ENCODE measurements around the gene PCID2.
A peak's percentile ranks its signal among the peaks of the same experiment; 100 is the strongest.

Gene PCID2

GRCh38 chr13:113187883-113188665 lies 20.4 kb downstream of the PCID2 start:
- peak; percentile 44 for FAIRE-seq
- DNase-seq (ENCODE audit: low spot score), result no peak

DNA sequence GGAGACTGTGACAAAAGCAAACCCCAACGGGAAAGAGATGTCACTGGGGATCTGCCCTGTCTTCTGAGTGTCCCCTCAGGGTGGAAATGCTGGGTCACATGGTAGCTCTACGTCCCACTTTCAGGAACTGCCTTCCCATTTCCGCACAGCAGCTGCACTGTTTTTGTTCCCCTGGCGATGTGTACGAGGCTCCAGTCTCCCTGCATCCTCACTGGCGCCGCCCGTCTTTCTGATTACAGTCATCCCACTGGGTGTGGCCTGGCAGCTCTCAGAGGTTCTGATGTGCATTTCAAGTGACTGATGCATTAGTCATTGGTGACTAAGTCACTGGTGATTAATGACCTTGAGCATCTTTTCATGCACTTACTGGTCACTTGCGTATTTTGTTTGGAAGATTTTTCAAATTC lies 21.2 kb downstream of the PCID2 start:
- peak; percentile 94 for FAIRE-seq
- DNase-seq (ENCODE audit: low spot score), result peak; percentile 99

DNA sequence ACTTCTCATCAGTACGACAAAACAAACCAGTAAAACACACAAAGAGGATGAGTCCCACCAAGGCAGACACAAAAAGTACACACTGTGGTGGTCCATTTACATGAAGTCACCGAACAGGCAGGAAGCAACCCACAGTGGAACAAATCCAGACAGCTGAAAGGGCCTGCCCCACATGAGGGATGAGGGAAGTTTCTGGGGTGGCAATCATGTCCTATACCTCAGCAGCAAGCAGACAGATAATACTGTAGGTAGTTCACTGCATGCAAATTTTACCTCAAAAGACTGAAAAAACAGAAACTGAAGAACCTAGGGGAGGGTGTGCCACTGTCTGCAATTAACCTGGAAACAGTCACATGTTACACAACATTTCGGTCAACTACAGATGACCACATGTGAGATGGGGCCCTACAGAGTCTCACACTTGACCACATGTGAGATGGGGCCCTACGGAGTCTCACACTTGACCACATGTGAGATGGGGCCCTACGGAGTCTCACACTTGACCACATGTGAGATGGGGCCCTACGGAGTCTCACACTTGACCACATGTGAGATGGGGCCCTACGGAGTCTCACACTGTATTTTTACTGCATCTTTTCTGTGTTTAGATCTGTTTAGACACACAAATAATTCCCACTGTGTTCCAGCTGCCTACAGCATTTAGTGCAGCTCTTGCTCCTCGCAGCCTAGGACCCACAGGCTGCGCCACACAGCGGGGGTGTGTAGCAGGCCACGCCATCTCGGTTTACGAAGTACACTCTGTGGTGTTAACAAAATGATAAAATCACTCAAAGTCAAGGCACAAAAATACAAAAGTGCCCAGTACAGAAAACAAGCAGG lies 22.2 kb downstream of the PCID2 start:
- DNase-seq (ENCODE audit: low spot score) (no peak), FAIRE-seq (peak; percentile 20)

DNA sequence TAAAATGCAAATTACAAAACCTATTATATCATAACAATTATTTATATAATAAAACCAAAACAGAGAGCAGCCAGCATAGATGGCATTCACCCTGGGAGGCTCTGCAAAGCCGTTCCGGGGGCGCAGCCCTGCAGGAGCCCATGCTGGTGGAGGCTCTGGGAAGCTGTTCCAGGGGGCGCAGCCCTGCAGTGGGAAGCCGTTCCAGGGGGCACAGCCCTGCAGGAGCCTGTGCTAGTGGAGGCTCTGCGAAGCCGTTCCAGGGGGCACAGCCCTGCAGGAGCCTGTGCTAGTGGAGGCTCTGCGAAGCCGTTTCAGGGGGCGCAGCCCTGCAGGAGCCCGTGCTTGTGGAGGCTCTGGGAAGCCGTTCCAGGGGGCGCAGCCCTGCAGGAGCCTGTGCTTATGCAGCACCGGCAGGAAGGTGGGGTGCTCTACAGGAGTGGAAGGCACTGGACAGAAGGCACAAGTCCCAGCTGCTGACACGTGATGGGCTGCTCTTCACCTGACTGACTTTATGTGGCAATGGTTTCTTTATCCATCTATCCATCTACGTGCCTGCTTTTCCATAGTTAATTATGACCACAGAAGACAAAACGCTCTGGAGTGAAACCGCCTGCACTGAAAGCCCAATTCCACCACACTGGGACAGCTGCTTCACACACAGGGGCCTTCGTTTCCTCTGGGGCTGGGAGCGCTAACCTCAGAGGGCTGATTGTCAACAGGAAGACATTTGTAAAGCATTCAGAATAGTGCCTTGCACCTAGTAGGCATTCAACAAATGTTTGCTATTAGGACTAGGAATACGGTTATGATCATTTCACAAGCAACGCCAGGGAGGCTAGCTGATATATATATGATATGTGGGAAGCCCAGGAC lies 23.7 kb downstream of the PCID2 start:
- DNase-seq (ENCODE audit: low spot score) (no peak), FAIRE-seq (peak; percentile 17)

DNA sequence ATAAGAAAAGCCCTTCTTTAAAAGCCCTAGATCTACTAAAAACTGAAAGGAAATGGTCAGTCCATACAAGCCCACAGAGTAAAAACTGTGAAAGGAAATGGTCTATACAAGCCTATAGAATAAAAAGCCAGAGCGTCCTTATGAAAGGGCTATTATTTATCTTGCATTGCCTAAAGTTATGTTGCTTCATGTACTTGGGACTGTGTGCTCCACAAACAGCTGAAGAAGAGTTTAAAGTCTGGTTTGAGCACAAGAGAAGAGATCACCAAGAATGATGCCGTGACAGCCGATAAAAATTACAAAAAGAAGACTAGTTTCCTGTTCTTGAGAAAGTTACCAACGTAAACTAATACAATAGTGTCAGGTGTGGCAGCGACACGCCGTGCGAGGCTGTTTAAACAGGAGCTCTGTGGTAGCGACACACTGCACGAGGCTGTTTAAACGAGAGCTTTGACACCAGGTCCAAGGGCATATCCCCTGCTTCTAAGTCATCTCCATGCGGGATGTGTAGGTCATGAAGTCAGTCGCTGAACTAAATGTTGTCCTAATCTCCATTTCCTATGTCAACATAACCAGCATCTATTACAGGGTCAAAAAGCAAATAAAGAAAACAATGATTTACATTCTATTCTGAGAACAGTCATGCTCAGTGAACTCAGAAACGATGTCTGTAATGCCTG lies 24.9 kb downstream of the PCID2 start:
- FAIRE-seq (peak; percentile 23), DNase-seq (ENCODE audit: low spot score) (no peak)

DNA sequence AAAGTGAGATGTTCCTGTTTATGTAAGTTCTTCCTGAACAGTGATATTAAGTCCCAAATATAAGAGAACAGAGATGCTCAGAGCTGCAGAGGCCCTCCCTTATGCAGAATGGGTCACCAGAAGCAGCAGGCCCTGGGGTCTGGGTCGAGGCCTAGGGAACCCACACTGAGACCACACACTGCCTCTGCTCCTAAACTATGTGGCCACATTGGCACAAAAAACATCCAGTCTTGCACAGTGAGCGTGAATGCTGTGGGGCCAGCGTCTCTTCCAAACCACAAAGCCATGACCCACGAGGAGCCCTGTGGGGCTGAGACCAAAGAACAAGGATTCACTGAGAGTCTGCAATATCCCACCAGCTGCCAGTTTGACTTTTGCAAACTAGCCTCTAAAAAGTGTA lies 26.4 kb downstream of the PCID2 start:
- DNase-seq (ENCODE audit: low spot score) (no peak), FAIRE-seq (no peak)

- no peak for FAIRE-seq
- no peak for DNase-seq (ENCODE audit: low spot score)
Observed at GRCh38 chr13:113179374-113180230, 28.9 kb downstream of the PCID2 start.

DNA sequence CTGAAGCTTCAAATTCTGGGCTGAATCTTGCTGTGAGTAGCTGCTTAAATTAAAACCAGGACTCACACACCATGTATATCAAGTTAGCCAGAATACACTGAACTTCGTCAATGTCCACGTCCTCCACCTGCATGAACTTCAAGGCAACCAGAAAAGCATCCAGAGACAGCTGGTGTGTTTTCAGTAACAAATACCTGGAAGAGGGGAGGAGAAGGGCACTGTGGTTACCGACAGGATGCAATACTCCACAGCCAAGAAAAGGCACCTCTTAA lies 29.6 kb downstream of the PCID2 start:
- FAIRE-seq, result peak; percentile 90
- no peak for DNase-seq (ENCODE audit: low spot score)

GRCh38 chr13:113178070-113178895 lies 30.2 kb downstream of the PCID2 start:
- peak; percentile 88 for FAIRE-seq
- DNase-seq (ENCODE audit: low spot score), result peak; percentile 78

GRCh38 chr13:113176822-113177221 lies 31.6 kb downstream of the PCID2 start:
- no peak for FAIRE-seq
- no peak for DNase-seq (ENCODE audit: low spot score)

DNA sequence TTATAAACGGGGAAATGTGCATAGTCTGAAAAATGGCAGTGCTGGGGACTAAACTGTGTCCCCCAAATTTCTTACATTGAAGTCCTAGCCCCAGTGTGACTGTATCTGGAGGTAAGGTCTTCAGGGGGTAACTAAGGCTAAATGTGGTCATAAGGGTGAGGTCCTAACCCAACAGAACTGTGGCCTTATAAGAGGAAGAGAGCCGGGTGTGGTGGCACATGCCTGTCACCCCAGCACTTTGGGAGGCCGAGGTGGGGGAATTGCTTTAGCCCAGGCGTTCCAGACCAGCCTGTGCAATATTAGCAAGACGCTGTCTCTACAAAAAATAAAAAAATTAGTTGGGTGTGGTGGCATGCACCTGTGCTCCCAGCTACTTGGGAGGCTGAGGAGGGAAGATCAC lies 32.2 kb downstream of the PCID2 start:
- DNase-seq (ENCODE audit: low spot score), result no peak
- peak; percentile 55 for FAIRE-seq

- FAIRE-seq (no peak), DNase-seq (ENCODE audit: low spot score) (no peak)
Observed at GRCh38 chr13:113172419-113172926, 36.0 kb downstream of the PCID2 start.

GRCh38 chr13:113171250-113172125 lies 37.0 kb downstream of the PCID2 start:
- DNase-seq (ENCODE audit: low spot score) (no peak), FAIRE-seq (no peak)

GRCh38 chr13:113170511-113170910 lies 38.0 kb downstream of the PCID2 start:
- DNase-seq (ENCODE audit: low spot score) (no peak), FAIRE-seq (no peak)

DNA sequence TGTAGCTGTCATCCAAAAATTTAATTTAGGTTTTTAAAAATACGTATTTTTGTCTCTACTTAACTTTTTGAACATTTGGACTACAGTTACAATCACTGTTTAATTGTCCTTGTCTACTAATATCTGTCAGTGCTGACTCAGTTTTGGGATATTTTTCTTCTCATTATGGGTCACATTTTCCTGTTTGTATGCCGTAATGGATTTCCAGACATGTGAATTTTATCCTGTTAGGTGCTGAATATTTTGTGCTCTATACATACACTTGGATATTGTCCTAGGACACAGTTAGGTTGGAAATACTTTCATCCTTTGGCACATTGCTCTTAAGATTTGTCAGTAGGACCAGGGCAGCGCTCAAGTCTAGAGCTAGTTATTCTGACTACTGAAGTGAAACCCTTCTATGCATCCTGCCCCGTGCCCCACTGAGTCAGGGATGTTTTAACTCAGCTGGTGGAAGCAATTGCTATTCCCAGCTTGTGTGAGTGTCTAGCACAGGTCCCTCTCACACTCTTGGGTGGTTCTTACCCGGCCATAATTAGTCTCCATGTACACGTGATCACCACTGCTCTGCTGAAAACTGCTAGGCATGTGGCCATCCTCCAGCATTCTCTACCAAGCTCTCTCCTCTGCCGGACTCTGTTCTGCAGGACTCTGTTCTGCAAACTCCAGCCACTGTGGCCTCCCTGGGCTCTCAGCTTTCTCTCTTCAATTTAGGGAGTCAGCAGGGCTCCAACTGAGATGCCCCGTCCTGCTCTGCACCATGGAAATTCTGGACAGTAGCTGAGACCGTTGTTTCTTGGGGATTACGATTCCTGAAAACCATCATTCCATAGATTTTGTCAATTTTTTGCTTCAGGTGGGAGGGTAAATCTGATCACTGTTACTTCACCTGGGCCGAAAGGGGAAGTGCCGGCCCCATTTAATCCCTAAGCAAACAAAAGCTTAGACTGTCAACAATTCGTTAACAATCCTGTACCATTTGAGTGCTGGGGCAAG lies 38.9 kb downstream of the PCID2 start:
- DNase-seq (ENCODE audit: low spot score) (no peak), FAIRE-seq (no peak)

- DNase-seq (ENCODE audit: low spot score) (no peak), FAIRE-seq (no peak)
Observed at GRCh38 chr13:113168211-113168610, 40.3 kb downstream of the PCID2 start.

GRCh38 chr13:113167575-113167974 lies 40.9 kb downstream of the PCID2 start:
- DNase-seq (ENCODE audit: low spot score) (no peak), FAIRE-seq (no peak)

All from urothelium cell line (cell line).